Kidney capillary endothelial cell (primary cell): ENCODE data around the gene CABLES2.
"Not testable (repeated sequence)": the region's sequence is repeated elsewhere in the genome, so short reads cannot be mapped to it uniquely, and the experiment has no call there.

Source experiments
- DNase-seq: peaks from one replicate; pipeline ENCODE4 v3.0.0-alpha.2; 2018; ENCODE audit warnings: low spot score

Gene CABLES2

DNA sequence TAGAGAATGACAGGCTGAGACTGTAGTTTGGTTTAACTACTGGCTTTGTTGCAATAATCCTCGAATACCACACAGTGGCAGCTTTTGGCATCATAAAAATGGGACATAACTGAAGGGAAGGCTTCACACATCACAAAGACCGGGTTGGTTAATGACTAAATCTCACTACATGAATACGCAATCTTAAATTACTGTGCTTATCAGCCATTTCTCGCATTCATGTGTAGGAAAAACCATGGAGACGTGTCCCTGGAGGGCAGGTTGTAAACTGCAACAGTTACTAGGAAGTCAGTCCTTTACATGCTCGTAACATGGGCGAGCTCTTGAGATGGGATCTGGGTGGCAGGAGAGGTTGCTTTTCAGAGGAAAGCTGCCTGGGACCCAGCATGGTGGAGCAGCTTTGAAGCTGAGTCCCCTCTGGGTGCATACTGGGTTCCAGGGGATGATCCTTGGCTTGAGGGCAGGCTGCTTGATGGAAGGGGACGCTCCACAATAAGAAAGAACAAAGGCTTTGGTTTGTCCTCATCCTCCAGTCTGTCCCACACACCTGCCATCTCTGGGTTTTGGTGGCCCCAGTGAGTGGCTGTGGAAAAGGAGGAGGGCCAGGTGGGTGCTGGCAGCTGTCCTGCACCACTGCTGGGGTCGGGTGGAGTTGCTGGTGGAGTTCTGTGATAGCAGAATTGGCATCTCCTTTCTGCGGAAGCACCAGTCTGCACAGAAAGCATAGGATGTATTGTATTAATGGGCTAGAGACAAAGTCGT, 18.1 kb downstream of the CABLES2 start:
- DNase-seq: no peak

DNA sequence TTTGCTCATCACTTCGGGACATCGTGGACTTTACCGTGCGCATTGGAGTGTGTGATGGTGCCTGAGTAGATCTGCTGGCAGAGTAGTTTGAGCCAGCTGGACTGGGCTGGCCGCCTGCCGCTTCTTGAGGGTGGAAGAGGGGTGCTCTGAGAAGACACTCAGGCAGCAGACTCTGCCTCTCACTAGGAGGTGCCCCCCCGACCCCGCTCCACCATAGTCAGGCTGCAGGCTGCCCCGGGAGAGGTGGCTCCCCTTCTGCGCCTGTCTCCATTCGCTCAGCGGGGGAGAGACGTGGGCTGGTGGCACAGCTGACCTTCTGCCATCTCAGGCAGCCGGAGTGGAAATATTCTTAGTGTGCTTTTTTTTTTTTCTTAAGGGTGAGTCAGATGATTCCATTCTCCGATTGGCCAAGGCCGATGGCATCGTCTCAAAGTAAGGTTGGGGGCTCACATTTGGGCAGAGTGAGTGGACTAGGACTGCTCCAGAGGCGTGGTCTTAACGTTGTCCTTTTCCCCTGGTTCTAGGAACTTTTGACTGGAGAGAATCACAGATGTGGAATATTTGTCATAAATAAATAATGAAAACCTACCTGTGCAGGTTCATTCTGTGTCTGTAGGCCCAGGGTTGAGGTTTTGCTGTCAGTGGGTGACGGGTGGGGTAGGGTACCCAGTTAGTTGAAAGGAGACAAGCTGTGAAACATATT, 19.0 kb downstream of the CABLES2 start:
- no peak for DNase-seq

DNA sequence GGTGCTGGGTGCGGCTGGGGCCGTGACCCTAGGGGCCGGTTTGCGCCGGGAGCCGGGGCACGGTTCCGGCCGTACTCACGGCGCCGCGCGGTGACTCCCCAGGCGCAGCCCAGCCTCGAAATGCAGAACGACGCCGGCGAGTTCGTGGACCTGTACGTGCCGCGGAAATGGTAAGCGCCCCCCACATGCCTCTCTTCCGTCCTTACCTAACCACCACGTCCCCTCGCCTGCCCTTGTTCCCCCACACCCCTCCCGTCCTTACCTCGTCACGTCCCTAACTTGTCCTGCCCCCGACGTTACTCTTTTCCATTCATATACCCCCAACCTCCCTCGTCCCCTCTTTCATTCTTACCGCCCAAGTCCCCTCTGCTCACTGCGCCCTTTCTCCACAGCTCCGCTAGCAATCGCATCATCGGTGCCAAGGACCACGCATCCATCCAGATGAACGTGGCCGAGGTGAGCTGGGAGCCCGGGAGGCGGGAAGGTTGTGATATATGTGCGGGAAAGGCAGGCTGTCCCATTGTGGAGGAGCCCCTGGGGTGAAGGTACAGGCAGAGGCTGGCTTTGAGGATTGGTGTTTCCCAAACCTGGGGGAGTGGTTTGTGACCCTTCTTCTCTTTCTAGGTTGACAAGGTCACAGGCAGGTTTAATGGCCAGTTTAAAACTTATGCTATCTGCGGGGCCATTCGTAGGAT, 19.7 kb downstream of the CABLES2 start:
- DNase-seq: no peak

DNA sequence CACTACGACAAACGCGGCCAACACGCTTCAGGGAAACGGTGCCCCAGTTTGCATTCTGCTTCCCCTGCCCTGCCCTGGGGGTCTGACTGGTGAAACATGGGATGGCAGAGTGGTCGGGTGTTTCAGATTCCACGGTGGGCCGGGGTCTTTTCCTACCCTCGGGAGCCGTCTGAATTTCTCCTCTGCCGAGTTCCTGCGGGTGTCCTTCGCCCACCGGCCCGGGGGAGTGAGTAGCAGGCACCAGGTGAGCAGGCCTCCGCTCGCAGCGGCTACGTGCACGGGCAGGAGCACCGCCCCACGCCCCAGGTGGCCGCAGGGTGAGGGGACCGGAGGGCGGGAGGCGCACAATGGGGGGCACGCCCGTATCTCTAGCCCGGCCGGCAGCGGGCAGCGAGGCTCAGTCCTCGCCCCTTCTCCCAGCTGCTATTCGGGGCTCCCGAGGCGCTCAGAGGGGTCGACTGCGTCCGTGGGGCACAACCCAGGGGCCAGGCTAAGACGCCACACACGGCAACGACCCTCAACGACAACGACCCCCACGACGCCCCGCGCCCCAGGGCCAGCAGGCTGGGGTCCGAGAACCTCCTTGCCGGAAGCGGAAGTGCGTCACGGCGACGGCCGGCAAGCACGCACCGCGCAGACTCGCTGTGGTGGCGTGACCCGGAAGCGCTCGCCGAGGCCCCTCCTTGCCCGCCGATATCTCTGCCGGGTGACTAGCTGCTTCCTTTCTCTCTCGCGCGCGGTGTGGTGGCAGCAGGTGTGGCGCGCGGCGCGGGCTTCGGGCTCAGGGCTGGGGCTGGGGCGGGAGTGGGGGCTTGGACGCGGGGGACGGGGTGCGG, 20.5 kb downstream of the CABLES2 start, which contains the start of gene RPS21:
RPS21 (plus strand) TSS at position 721 of the 836 bp plus-strand sequence. CDS start 236 bp downstream, outside the sequence.
- peak; percentile 89 for DNase-seq

DNA sequence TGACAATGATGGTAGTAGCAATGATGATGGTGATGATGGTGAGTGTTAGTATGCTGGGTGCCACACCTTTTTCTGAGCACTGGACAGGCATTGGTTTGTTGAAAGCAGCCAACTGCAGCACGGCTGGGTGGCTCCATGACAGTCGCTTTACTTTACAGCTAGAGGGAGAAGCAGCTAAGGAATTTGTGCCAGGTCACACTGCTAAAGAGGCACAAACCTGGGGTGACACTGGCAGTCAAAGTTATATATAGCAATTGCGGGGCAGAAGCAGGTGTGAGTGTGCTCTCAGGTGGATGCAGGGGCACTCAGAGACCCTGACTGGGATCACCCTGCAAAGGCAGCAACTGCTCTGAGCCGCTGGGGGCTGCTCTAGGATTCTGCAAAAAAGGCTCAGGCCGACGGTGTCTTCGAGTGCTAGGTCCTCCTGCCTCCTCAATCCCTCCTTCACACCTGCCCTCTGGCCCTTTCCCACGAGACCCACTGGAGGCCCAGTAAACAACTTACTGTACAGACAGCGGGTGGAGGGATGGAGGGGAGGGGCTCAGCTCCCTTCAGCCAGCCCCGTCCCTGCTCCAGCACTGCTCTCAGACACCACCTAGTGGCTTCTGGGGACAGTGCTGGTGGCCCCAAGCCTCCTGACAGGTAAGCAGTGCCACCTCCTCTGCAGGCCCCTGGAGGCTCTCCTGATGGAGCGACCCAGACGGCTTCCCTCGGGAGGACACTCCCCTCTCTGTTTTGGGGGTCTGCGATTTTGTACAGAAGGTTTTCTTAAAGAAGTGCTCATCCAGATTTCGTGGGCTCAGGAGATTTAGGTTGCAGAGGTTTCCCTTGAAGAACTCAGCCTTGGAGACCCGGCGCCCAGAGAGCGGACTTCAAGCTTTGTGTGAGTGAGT, 24.5 kb downstream of the CABLES2 start:
- no peak for DNase-seq

DNA sequence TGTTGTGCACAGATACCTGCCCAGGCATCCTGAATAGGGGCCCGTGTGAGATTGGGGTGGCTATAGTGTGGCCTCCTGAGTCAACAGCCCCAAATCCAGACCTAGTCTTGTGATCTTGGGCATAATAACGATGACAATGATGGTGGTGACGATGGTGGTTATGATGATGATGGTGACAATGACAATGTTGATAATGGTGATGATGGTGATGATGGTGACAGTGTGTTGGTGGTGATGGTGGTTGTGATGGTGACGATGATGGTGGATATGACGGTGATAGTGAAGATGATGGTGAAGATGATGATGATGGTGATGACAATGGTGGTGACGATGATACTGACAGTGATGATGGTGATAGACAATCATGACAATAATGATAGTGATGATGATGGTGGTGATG, 25.2 kb downstream of the CABLES2 start:
- DNase-seq: no peak

DNA sequence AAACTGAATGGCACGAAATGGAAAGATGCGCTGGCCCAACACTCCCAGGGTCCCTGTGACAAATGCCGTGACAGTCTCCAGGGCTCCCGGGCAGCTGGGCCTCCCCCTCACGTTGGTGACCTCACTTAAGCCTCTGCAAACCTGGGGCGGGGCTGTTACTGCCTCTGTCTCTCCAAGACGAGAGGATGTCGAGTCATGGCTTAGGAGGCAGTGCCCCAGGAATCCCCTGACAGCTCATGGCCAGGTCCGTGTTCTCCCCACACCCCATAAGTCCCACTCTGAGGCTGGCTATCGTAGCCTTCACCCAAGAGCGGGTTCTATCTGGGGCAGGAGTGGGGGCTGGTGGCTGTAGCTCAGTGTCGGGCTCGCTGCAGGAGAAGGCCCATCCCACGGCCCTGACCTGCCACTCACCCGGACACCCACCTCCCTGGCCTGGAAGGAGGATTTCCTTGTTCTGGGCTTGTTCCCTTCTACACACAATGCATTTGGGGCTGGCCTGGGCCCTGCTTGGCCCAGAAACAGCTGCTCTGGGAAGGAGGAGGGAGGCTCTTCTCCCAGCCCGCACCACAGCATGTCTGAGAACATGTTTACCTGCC, 25.8 kb downstream of the CABLES2 start:
- no peak for DNase-seq

DNA sequence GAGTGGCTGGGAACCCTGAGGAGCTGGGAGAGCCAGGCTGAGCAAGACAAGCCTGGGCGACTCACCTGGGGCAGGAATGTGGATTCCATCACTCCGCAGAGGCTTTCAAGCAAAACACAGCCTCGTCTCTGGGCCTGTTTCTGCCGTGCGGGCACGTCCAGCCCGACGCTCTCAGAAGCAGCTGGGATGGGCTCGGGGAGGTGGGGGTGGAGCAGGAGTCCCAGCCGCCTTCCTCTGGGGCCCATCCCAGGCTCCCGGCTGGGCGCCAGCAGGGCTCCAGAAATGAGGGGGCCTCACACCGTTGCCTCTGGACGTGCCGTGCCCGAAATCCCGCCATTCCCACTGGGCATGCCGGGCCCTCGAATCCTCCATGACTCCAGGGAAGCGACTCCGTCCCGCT, 28.9 kb downstream of the CABLES2 start:
- no peak for DNase-seq

DNA sequence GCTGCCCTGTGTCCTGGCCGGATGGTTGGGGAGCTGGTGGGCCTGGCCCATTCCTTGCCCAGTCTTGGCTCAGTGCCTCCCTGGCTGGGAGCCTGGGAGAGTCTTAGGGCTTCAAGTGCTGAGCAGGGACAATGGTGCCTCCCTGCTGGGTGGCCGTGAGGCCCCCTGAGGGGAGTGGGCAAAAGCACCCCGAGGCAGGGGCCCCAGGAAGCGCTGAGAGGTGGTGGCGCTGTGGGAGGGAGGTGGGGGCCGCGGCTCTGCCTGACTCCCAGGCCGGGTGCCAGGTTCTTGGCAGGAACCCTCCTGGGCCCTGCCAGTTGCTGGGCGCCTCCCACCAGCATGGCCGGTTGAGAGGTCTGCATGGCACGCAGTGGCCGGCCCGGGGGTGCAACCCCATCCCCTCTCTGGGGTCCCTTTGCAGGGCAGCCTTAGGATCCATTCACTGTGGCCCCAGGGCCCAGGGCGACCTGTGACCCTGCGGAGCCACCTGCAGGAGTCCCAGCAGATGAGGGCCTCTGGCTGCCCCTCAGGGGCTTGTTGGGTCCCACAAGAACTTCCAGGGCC, 29.4 kb downstream of the CABLES2 start:
- no peak for DNase-seq

DNA sequence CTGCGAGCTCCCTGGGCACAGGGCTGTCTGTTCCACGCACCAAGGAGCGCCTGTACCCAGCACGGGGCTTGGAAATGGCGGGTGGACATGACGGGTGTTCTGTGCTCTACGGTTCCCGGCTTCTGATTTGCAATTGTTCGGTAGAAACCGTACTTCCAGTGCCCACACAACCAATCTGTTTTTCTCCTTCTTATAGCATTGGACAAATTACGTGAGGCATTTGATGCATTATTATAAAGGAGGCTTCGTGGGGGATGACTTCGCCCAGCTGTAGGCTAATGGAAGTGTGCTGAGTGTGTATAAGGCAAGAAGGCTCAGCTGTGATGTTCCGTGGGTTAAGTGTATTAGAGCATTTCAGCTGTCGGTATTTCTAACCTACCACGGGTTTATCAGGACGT, 30.0 kb downstream of the CABLES2 start:
- DNase-seq: no peak

DNA sequence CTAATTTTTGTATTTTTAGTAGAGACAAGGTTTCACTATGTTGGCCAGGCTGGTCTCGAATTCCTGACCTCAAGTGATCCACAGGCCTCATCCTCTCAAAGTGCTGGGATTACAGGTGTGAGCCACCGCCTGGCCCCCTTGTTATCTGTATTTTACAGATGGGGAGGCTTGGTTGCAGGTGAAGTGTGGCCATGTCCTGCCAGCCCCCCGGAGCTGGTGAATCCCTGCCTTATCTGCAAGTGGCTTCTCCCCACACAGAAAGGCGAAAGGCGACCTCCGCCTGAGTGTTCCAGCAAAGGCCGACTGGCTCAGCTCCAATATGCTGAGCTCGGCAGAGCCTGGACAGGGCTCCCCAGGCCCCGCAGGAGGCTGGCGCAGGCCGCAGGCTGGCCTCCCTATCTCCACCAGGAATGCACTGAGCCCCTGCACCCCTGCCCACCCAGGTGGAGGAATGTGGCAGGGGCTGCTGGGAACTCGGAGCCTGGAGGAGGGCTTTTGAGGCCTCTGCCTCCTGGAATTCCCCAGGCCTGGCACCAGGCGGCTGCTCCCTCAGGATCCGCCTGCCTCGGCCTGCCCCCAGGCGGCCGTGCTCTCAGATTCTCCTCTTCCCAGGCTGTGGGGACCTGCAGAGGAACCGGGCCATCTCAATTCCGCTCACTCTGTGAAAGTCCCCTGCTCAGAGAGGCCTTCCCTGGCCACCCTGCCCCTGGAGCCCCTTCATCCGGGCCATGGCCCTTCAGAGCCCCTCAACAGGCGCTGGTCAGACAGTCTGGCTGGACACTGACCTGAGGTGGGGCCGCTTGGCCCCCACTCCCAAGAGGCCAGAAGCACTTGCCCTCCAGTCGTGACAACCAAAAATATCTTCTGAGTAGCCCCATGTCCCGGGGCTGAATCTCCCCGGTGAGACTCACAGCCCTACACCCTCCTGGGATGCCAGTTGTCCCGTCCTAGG, 30.7 kb downstream of the CABLES2 start:
- DNase-seq: no peak

DNA sequence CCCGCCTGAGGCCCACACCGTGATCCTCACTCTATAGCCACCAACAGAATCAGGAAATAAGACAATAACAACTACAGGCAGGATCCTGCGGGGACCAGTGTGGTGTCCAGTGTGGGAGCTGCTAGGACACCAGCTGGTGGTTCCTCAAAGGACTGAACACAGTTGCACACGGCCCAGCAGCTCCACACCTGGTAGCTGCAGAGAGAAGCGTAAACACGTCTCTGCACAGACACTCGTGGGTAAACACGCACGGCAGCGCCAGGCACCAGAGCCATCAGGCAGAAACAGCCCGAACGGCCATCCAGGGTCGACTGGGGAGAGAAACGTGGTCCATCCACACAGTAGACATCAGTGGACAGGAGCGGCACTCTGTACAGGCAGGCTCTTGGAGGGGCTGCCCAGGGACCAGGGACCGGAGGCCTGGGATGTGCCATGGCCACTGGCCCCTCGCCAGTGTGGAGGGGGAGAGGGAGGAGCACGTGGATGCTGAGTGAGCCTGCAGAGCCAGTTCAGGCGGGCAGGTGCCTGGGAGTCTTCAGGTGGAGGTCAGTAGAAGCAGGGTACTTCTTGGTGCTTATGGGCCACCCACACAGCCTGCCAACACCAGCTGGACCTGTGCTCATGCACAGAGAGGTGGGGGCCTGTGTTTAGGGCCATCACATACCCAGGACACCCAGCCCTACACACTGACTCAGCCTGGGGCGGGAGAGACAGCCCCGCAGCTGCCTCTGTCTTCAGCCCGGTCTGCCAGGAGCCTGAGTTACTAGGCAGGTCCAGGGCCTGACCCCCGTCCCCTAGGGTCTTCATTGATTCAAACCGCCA, 32.5 kb downstream of the CABLES2 start:
- no peak for DNase-seq

DNA sequence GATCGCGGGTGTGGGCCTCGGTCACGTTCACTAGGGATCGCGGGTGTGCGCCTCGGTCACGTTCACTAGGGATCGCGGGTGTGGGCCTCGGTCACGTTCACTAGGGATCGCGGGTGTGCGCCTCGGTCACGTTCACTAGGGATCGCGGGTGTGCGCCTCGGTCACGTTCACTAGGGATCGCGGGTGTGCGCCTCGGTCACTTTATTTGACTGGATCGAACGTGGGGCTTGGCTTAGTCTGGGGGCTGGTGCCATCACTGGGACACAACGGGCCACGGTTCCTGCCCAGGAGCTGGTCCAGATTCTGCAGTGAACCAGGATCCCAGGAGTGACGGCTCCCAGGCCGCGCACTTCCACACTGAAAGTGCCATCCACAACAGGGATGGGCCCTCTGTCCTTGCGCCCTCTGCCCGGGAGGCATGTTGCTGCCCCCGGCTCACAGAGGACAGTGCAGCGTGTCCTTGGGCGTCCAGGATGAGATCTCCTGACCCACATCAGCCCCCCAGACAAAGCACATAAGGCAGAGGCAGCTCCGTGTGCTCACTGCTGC, 33.4 kb downstream of the CABLES2 start:
- DNase-seq: not testable (repeated sequence)

DNA sequence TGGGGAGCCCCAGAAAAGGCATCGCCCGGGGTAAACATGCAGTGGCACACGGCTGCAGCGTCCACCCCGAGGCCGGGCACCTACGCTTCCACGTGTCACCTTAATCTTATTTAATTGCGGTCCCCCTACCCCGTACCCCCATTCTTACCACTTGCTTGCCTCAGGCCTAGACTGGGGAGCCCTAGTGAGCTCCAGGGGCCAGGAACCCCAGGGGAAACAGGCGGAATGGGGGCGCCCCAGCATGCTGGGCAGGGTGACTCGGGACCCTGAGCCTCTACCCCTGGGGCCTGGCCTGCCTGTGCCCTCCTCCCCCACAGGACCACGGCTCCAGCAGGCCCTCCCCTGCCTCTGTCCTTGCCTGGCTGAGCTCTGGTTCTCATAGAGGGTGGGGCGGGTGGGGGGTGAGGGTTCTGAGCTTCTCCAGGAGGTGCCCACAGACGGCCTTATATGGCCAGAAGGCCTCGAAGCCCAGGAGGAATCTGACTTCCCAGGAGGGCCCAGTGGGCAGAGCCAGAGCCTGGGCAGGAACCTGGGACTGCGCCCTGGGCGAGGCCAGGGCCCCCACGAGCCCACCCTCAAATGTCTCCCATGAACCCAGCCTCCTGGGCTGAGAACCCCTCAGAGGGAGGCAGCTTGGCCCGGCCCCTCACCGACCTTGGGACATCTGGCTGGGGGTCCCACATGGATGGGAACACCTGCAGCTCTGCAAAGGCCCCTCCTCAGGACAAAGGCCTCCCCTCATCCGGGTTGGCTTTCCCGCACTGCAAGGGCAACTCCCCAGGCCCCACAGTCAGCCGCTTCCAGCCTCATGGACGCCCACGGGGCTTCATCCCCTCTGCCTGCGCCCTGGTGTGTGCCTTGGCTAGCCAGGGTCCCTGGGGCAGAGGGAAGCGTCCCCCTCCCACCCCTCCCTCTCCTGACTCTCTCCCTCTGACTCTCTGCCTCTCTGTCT, 34.8 kb downstream of the CABLES2 start:
- DNase-seq: no peak

DNA sequence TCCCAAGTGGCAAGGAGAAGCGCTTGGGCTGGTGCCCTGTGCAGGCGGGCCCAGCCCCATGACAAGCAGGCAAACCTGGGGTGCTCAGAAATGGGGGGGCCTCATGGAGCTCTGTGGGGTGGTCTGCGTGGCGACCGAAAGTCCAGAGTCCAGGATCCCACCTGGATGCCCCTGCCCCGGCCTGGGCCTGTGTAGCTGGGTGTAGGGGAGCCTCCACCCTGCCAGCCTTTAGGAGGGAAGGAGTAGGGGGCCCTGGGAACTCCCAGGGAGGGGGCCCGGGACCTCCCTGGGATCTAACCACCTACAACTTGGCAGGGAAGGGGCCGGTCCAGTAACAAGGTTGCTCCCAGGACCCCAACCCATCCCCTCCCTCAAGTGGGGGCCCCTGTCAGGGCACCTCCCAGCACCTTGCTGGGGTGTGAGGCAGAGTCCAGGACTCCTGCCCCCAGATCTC, 35.5 kb downstream of the CABLES2 start:
- no peak for DNase-seq

DNA sequence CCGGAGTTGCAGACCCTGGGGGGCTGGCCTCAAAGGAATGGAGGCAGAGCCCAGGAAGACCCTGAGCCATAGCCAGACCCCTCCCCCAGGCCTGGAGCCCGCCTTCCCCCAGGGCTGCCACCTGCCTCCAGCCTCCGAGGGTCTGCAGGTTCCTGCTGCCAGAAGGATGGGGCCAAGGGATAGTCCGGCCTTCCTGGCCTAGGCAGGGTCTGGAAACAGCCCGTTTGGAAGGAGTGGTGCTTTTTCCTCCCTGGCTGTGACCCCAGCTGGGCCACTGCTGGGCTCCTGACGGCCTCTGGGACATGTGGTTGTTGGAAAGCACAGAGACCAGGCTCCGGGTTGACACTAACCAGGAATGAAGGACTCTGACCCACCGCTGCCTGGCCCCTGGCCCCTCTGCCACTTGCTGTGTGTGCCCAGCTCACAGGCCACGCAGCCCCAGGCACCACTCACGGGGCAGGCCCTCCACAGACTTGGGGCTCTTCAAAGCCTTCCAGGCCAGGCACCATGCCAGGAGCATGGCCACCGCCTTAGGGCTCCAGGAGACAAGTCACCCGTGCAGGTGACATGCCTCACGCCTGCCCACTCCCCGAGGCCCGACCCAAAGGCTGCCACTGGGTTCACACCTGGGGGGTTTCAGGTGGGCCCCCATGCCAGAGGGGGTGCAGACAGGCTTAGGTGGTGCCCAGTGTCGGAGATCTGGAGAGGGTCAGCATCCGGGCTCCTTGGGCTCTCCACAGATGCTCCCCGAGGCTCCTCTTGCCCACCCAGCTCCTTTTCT, 36.1 kb downstream of the CABLES2 start:
- no peak for DNase-seq
